ENCODE data around the gene CACNA1S.

CACNA1S gene

DNA sequence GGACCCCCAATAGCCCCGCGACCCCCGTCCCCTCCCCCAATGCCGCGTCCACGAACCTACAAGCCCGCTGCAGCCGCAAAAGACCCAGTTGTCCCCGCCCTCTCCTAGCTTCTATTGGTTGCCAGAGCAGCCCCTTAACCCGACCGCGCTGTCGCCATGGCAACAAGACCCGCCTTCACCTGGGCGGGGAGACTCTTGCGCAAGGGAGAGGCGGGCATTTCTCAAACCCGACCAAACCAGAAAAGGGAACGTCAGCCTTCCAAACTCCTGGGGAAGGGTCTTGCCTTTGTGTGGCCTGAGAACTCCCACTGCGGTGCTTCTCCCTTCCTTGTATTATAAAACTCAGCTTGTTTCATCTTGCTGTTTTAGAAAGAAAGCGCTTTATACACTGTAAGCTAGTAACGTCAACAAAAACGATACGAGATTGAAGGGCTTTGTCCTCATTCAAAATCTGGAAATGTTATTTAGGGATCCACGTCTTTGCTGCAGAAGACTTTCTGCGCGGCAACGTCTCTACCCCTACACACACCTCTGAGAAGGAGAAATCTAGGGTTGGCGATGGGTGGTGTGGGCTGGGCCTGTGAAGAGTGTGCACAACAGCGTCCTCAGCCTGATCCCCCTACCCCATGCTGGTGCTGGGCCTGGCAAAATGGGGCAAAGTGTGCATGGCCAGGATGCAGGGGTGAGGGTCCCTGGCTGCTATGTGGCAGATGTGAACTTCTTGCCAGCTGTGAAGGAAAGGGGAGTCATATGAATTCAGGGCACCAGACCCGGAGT, 42.4 kb upstream of the CACNA1S start, which contains the start of gene TMEM9:
TMEM9 (minus strand) TSS at position 86 of the 777 bp plus-strand sequence. CDS start 551 bp downstream, outside the sequence.
- peak within 1 kb of the TSS; percentile 69 for H3K4me3 ChIP-seq (ENCODE audit: low read depth, low read length)
- TF ChIP-seq, protein P1, sequence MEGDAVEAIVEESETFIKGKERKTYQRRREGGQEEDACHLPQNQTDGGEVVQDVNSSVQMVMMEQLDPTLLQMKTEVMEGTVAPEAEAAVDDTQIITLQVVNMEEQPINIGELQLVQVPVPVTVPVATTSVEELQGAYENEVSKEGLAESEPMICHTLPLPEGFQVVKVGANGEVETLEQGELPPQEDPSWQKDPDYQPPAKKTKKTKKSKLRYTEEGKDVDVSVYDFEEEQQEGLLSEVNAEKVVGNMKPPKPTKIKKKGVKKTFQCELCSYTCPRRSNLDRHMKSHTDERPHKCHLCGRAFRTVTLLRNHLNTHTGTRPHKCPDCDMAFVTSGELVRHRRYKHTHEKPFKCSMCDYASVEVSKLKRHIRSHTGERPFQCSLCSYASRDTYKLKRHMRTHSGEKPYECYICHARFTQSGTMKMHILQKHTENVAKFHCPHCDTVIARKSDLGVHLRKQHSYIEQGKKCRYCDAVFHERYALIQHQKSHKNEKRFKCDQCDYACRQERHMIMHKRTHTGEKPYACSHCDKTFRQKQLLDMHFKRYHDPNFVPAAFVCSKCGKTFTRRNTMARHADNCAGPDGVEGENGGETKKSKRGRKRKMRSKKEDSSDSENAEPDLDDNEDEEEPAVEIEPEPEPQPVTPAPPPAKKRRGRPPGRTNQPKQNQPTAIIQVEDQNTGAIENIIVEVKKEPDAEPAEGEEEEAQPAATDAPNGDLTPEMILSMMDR (IDR thresholded peaks at IDR 0.05; ENCODE audit: low read depth, low read length) = no peak
- TF ChIP-seq, protein P2, sequence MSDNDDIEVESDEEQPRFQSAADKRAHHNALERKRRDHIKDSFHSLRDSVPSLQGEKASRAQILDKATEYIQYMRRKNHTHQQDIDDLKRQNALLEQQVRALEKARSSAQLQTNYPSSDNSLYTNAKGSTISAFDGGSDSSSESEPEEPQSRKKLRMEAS (IDR thresholded peaks at IDR 0.05; ENCODE audit: low read depth, low read length) = no peak
- TF ChIP-seq POLR2A (IDR thresholded peaks at IDR 0.05; ENCODE audit: extremely low read depth, insufficient read length) (no peak), MYC (IDR thresholded peaks at IDR 0.05; ENCODE audit: low read depth, low read length) (no peak)
- peak; percentile 93 for DNase-seq (ENCODE audit: low read depth)

DNA sequence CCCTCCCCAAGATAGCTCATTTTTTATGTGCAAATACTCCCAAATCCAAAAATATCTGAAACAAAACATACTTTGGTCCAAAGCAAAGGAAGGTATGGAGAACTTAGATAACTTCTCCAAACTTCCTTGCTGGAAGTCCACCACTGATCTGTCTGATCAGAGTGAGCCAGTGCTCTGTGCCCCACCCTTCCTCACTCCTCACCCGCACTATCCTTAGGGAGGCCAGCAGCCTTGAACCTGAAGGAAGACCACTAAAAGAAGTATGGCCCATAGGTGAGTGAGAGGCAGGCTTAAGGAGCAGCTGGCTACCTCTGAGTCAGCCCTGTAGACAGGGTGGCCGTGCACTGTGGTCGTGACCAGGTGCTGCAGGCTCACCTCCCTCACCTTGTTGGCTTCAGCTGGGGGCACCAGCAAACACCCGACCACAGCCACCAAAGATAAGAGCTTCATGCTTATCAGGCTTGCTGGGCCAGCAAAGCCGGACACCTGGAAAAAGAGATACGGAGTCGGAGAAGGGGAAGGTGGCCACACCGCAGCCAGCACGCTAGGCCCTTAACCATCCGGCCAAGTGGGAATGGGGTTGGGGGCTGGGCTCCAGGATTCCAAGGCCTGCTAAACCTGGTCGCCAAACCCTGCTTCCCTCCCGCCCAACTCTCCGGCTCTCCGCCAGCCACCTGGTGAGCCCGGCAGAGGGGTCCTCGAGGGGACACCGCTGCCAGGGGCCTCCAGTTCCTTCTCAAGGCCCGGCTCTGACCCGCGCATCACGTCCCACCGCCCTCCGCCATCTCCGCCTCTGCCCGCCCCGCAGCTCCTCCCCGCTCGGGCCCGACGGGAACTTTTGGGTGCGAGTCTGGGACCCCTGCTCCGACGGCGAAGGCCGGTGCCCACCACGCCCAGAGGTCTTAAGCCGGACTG, 41.5 kb upstream of the CACNA1S start:
- peak overlapping the region; percentile 69 for H3K4me3 ChIP-seq (ENCODE audit: low read depth, low read length)
- no peak for DNase-seq (ENCODE audit: low read depth)
- no peak for TF ChIP-seq POLR2A (IDR thresholded peaks at IDR 0.05; ENCODE audit: extremely low read depth, insufficient read length)
- TF ChIP-seq, protein P2 (IDR thresholded peaks at IDR 0.05; ENCODE audit: low read depth, low read length) = no peak

GRCh38 chr1:201149400-201149799, 37.2 kb upstream of the CACNA1S start:
- no peak overlapping the region for H3K4me3 ChIP-seq (ENCODE audit: low read depth, low read length)
- peak; percentile 49 for DNase-seq (ENCODE audit: low read depth)
- TF ChIP-seq, protein P1 (IDR thresholded peaks at IDR 0.05; ENCODE audit: low read depth, low read length) = peak; percentile 29
- TF ChIP-seq MYC (IDR thresholded peaks at IDR 0.05; ENCODE audit: low read depth, low read length) = no peak
- TF ChIP-seq, protein P2 (IDR thresholded peaks at IDR 0.05; ENCODE audit: low read depth, low read length) = no peak

DNA sequence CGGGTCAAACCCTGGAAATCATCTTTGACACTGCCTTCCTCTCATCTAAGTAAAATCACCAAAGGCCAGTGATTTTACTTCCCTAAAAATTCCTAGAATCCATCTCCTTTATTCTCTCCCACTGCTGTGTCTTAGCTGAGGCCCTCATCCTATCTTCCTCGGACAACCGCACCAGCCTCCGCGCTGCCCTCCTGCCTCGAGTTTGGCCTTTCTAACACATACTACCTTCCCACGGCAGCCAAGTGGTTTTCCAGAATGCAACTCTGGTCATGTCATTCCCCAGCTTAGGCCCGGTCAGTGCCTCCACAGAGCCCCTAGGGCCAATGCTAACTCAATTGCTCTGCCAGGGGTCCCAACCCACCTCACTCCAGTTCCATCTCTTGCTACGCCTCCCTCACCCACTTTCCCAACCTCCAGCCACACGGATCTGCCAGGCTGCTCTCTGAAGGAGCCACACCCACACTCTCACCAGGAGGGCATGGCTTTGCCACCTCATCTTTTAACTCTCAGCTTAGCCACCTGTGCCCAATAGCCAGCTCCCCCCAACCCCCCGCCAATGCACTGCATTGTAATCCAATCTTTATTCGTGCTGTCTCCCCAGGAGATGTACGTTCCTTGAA, 35.3 kb upstream of the CACNA1S start:
- no peak overlapping the region for H3K4me3 ChIP-seq (ENCODE audit: low read depth, low read length)
- no peak for DNase-seq (ENCODE audit: low read depth)
- TF ChIP-seq POLR2A (IDR thresholded peaks at IDR 0.05; ENCODE audit: extremely low read depth, insufficient read length) (no peak), MYC (IDR thresholded peaks at IDR 0.05; ENCODE audit: low read depth, low read length) (no peak)
- TF ChIP-seq, protein P2 (IDR thresholded peaks at IDR 0.05; ENCODE audit: low read depth, low read length) = no peak
- TF ChIP-seq, protein P1 (IDR thresholded peaks at IDR 0.05; ENCODE audit: low read depth, low read length) = no peak

DNA sequence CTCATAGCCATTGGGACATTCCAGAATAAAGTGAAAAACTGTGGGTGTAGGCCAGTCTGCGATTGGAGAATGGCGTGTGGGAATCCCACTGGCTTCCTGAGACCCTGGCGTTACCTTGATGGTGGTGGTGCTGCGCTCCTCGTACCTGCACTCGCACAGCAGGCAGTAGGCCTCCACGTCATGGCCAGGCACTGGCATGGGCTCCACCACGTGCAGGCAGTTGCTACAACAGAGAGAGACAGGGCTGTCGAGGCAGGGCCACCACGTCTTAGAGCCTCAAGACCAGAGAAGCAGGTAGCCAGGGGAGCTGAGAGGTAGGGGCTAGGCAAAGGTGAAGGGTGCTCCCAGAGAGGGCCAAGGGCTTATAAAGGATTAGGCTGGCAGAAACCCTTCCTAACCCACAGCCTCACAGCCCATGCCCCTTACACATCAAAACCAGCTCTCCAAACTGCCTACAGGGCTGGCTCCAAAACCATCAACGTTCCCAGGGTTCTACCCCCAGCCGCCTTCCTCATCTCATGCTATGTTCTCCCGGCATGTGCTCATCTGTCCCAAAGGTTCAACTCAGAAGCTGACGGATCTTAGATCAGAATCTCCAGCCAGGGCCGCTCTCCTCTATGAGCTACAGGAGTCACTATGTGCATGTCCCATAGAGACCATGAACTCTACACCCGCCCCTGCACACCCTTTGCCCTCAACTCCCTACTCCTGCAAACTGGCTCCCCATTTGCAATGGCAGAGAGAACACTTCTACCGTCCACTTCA, 34.6 kb upstream of the CACNA1S start:
- DNase-seq (ENCODE audit: low read depth) = no peak
- no peak overlapping the region for H3K4me3 ChIP-seq (ENCODE audit: low read depth, low read length)
- TF ChIP-seq, protein P2 (IDR thresholded peaks at IDR 0.05; ENCODE audit: low read depth, low read length) = no peak
- TF ChIP-seq, protein P1 (IDR thresholded peaks at IDR 0.05; ENCODE audit: low read depth, low read length) = no peak
- TF ChIP-seq POLR2A (IDR thresholded peaks at IDR 0.05; ENCODE audit: extremely low read depth, insufficient read length) (no peak), MYC (IDR thresholded peaks at IDR 0.05; ENCODE audit: low read depth, low read length) (no peak)

Data from NB4 (cell line).